Activated B cell treated with CpG ODN at 0.5 μM for 24 hours (primary cell): ENCODE data around the gene MPZL3. TPM values are rescaled to one million over a fixed set of nuclear protein-coding genes. Genes with fewer than 3 reads are reported as not detected.

ENCODE experiments used
- ATAC-seq: fragments of 200-7000 bp; cut with Tn5 transposase; one replicate; pipeline ENCODE4 v1.10.0; 2021; ENCODE audit warnings: low read depth, mild to moderate bottlenecking, moderate library complexity
- CTCF ChIA-PET: fragments of 350-600 bp; sonication (Branson Sonifier 250); formaldehyde crosslinking; loops from one replicate; lab custom pipeline; 2021; ENCODE audit warnings: antibody characterized with exemption; lab: Charles Lee
- POLR2A ChIA-PET: fragments of 350-600 bp; sonication (Branson Sonifier 250); formaldehyde crosslinking; loops from one replicate; lab custom pipeline; 2021; ENCODE audit warnings: antibody characterized with exemption; lab: Charles Lee
- DNase-seq: peaks from one replicate; pipeline ENCODE4 v3.0.0; 2022
- H3K27ac Mint-ChIP-seq: one replicate; pipeline ENCODE4 v1.8.0; 2020; ENCODE audit warnings: mixed read lengths
- H3K27me3 Mint-ChIP-seq: one replicate; pipeline ENCODE4 v1.8.0; 2021; ENCODE audit warnings: mixed read lengths
- H3K36me3 Mint-ChIP-seq: one replicate; pipeline ENCODE4 v1.8.0; 2021; ENCODE audit warnings: low read depth, mixed read lengths
- H3K4me1 Mint-ChIP-seq: one replicate; pipeline ENCODE4 v1.8.0; 2021; ENCODE audit warnings: mixed read lengths
- H3K4me3 Mint-ChIP-seq: one replicate; pipeline ENCODE4 v1.8.0; 2020; ENCODE audit warnings: mild to moderate bottlenecking, mixed read lengths
- H3K9me3 Mint-ChIP-seq: one replicate; pipeline ENCODE4 v1.8.0; 2020; ENCODE audit warnings: mixed read lengths
- intact Hi-C: fragments of 100-400 bp; cut with micrococcal nuclease; formaldehyde crosslinking; loops from one replicate; pipeline ENCODE4 v1.15.1; 2024
- total RNA-seq: library from RNA; stranded (reverse); gene quantifications from 2 replicates; pipeline ENCODE4 v1.2.3, GENCODE V29; 2022
- TF ChIP-seq, protein P1 (sequence below): fragments of 200-600 bp; IDR thresholded peaks from one replicate; pipeline ENCODE4 v1.8.0; 2022; ENCODE audit warnings: antibody characterized with exemption, mild to moderate bottlenecking

Gene MPZL3
- total RNA-seq, 1 donor from 2014 or later, result 2.9 TPM

DNA sequence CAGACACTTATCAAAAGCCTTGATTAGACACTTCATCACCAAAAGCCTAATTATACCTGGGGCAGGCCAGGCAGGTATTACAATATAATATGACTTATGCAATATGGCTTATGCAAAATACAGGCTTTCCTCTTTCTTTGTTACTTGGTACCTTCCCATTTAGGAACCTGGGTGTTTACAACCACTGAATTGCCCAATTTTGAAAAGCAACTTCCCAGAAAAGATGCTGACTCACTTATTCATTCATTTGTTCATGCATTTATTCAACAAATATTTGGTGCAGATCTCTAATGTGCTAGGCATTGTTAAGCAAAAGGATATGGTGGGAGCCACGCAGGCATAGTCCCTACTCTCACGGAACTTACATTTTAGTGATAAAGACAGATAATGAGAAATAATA, 13.7 kb downstream of the MPZL3 start:
- Mint-ChIP-seq H3K9me3 (no peaks in the 10 kb centered on the region), H3K27ac (no peak overlapping the region), H3K4me1 (peaks cover 26% of the 10 kb centered on the region), H3K4me3 (no peak overlapping the region), H3K27me3 (no peaks in the 10 kb centered on the region), H3K36me3 (peaks cover 40% of the 10 kb centered on the region)
- DNase-seq (no peak), ATAC-seq (no peak)
- intact Hi-C loops, result no loop called here
- ChIA-PET CTCF (interaction anchor here (1.0 kb wide), 1 partner anchor 22 kb away, joined by 4 read pairs; no protein-coding TSS in a partner anchor), POLR2A (interaction anchor here (1.3 kb wide), 1 partner anchor 9 kb away, joined by 7 read pairs; no protein-coding TSS in a partner anchor)
- TF ChIP-seq, protein P1, sequence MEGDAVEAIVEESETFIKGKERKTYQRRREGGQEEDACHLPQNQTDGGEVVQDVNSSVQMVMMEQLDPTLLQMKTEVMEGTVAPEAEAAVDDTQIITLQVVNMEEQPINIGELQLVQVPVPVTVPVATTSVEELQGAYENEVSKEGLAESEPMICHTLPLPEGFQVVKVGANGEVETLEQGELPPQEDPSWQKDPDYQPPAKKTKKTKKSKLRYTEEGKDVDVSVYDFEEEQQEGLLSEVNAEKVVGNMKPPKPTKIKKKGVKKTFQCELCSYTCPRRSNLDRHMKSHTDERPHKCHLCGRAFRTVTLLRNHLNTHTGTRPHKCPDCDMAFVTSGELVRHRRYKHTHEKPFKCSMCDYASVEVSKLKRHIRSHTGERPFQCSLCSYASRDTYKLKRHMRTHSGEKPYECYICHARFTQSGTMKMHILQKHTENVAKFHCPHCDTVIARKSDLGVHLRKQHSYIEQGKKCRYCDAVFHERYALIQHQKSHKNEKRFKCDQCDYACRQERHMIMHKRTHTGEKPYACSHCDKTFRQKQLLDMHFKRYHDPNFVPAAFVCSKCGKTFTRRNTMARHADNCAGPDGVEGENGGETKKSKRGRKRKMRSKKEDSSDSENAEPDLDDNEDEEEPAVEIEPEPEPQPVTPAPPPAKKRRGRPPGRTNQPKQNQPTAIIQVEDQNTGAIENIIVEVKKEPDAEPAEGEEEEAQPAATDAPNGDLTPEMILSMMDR, result no peak

DNA sequence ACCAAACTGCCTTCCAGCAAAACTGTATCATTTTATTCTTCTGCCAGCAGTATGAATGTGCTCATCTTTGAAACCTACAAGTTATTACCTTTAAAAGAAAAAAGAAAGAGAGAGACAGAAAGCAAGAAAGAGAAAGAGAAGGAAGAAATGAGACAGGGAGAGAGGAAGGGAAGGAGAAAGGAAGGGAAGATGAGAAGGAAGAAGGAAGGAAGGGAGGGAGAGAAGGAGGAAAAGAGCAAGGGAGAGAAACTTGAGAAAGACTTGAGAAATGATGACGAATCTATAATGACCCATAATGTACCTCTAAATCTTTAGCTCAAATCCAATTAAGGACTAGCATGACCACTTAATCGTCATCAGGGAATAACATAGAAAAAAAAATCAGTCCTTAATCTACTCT, 16.0 kb downstream of the MPZL3 start:
- DNase-seq (no peak), ATAC-seq (no peak)
- no peak overlapping the region for H3K4me3 Mint-ChIP-seq
- ChIA-PET CTCF (interaction anchor here (1.4 kb wide), 1 partner anchor 60 kb away, joined by 4 read pairs; no protein-coding TSS in a partner anchor), POLR2A (no interaction called here)
- intact Hi-C loops, result no loop called here
- TF ChIP-seq, protein P1, result no peak
- no peaks in the 10 kb centered on the region for H3K9me3 Mint-ChIP-seq
- H3K4me1 Mint-ChIP-seq, result peaks cover 17% of the 10 kb centered on the region
- H3K36me3 Mint-ChIP-seq, result peaks cover 50% of the 10 kb centered on the region
- H3K27me3 Mint-ChIP-seq, result no peaks in the 10 kb centered on the region
- H3K27ac Mint-ChIP-seq, result no peak overlapping the region

DNA sequence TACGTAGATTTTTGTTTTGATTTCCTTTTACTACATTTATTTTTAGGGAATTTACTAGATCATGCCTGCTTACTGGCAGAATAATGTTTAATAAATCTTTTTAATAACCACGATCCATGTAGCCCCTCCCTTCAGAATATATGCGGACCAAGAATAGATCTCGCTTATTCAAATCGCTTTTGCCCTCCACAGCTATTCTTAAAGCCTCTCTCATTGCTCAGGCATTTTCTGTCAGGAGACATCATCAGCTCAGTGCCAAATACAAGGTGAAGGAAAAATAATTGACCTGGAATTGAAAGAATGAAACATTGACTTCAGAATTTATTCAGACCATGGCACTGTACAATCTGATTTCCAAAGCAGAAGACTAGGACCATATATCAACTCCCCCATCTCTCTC, 17.3 kb downstream of the MPZL3 start:
- Mint-ChIP-seq H3K36me3 (peaks cover 50% of the 10 kb centered on the region), H3K27me3 (no peaks in the 10 kb centered on the region), H3K4me3 (no peak overlapping the region), H3K9me3 (no peaks in the 10 kb centered on the region), H3K4me1 (peaks cover 4% of the 10 kb centered on the region), H3K27ac (no peak overlapping the region)
- no peak for DNase-seq
- no peak for ATAC-seq
- ChIA-PET CTCF (no interaction called here), POLR2A (no interaction called here)
- TF ChIP-seq, protein P1, result no peak
- intact Hi-C loops, result no loop called here

DNA sequence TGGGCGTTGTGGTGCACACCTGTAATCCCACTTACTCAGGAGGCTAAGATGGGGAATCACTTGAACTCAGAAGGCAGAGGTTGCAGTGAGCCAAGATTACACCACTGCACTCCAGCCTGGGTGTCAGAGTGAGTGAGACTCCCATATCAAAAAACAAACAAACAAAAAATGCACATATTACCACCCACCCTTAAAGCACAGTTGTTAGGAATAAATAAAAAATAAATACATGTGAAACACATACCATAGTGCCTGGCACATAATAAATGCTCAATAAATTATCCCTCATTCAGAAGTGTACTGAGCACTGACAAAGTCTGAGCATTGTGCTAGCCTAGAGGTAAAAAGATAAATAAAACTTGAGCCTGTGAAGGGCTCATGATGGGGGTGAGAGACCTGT, 18.3 kb downstream of the MPZL3 start:
- H3K4me1 Mint-ChIP-seq, result peaks cover 10% of the 10 kb centered on the region
- POLR2A ChIA-PET, result interaction anchor here (0.7 kb wide), 1 partner anchor 9 kb away, joined by 4 read pairs; no protein-coding TSS in a partner anchor
- no peaks in the 10 kb centered on the region for H3K9me3 Mint-ChIP-seq
- no peak overlapping the region for H3K4me3 Mint-ChIP-seq
- peaks cover 48% of the 10 kb centered on the region for H3K36me3 Mint-ChIP-seq
- no peaks in the 10 kb centered on the region for H3K27me3 Mint-ChIP-seq
- no peak overlapping the region for H3K27ac Mint-ChIP-seq
- TF ChIP-seq, protein P1, result no peak
- ATAC-seq, result no peak
- CTCF ChIA-PET, result no interaction called here
- intact Hi-C loops, result no loop called here
- no peak for DNase-seq

DNA sequence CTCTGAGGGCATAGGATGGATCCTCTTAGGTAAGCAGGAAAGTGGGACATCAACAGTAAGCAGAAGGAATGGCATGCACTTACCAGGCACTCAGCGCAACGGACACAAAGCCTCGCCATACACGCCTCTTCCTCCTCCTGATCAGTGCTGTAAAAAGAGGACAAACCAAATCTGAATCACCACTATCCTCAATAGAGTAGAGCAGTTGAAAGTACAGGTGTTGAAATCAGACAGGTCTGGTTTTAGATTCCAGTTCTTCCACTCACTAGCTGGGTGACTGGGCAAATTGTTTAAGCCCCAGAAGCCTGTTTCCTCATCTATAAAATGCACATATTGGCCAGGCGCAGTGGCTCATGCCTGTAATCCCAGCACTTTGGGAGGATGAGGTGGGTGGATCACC, 18.8 kb downstream of the MPZL3 start:
- ChIA-PET CTCF (no interaction called here), POLR2A (interaction anchor here (0.7 kb wide), 1 partner anchor 10 kb away, joined by 4 read pairs; no protein-coding TSS in a partner anchor)
- no peak for DNase-seq
- TF ChIP-seq, protein P1, result no peak
- Mint-ChIP-seq H3K4me1 (peaks cover 15% of the 10 kb centered on the region), H3K27ac (no peak overlapping the region), H3K4me3 (no peak overlapping the region), H3K9me3 (no peaks in the 10 kb centered on the region), H3K36me3 (peaks cover 43% of the 10 kb centered on the region), H3K27me3 (no peaks in the 10 kb centered on the region)
- intact Hi-C loops, result no loop called here
- ATAC-seq, result no peak
